B cell (primary cell): ENCODE results near the gene CDHR3. TPM values are rescaled to one million over a fixed set of nuclear protein-coding genes. Genes with fewer than 3 reads are reported as not detected.

Source experiments
- ATAC-seq: fragments of 200-7000 bp; cut with Tn5 transposase; one replicate; pipeline ENCODE4 v1.10.0; 2021; ENCODE audit warnings: low read depth, mild to moderate bottlenecking, moderate number of reproducible peaks, moderate library complexity
- CTCF ChIA-PET: fragments of 350-600 bp; sonication (Branson Sonifier 250); formaldehyde crosslinking; loops from one replicate; lab custom pipeline; 2021; ENCODE audit warnings: antibody characterized with exemption, inconsistent platforms; lab: Charles Lee
- POLR2A ChIA-PET: fragments of 350-600 bp; sonication (Branson Sonifier 250); formaldehyde crosslinking; loops from one replicate; lab custom pipeline; 2021; ENCODE audit warnings: antibody characterized with exemption; lab: Charles Lee
- DNase-seq: peaks from one replicate; pipeline ENCODE4 v3.0.0; 2013
- H2AFZ ChIP-seq: 2 replicates; pipeline ENCODE4 v1.6.1; 2012; ENCODE audit warnings: mild to moderate bottlenecking, low read depth, low read length; ENCODE audit not compliant: insufficient read depth, poor library complexity, severe bottlenecking
- H3K27ac ChIP-seq, 2 donors: 1 replicate in 1 of 2; 2 replicates in 1 of 2; pipeline ENCODE4 v1.5.1; 2012 to 2013; ENCODE audit warnings: low read length in 2 of 2, mild to moderate bottlenecking in 2 of 2, moderate library complexity in 1 of 2
- H3K27me3 ChIP-seq, 4 experiments: fragments of 200-600 bp in 1 of 4; sonication (generic) in 1 of 4; replicated peaks in 1 of 4; 1 replicate in 2 of 4; 2 replicates in 2 of 4; pipeline versions ENCODE4 v1.6.1 to v1.7.0; 2013 to 2016; ENCODE audit warnings: low read length in 3 of 4, mild to moderate bottlenecking in 2 of 4, mixed read lengths in 1 of 4, moderate library complexity in 1 of 4; ENCODE audit not compliant: insufficient read depth in 4 of 4, control insufficient read depth in 3 of 4; ENCODE audit errors: control extremely low read depth in 1 of 4
- H3K36me3 ChIP-seq, 2 experiments: replicated peaks in 1 of 2; 1 replicate in 1 of 2; 2 replicates in 1 of 2; pipeline versions ENCODE4 v1.6.1 to v1.7.1; 2013; ENCODE audit warnings: low read length in 1 of 2; ENCODE audit not compliant: insufficient read depth in 2 of 2, control insufficient read depth in 1 of 2; ENCODE audit errors: control extremely low read depth in 1 of 2, extremely low read depth in 1 of 2
- H3K4me1 ChIP-seq, 2 donors: fragments of 200-600 bp in 1 of 2; sonication (generic) in 1 of 2; 1 replicate in 1 of 2; 2 replicates in 1 of 2; pipeline versions ENCODE4 v1.5.1 to v1.6.1; 2013 to 2017; ENCODE audit warnings: low read length in 2 of 2; ENCODE audit not compliant: control insufficient read depth in 2 of 2, insufficient read depth in 2 of 2
- H3K4me2 ChIP-seq: replicated peaks from 2 replicates; pipeline ENCODE3; 2012; ENCODE audit warnings: mild to moderate bottlenecking, low read depth, low read length; ENCODE audit not compliant: poor library complexity, severe bottlenecking
- H3K4me3 ChIP-seq, 5 experiments: fragments of 200-600 bp in 1 of 5; sonication (generic) in 1 of 5; 1 replicate in 3 of 5; 2 replicates in 2 of 5; pipeline versions ENCODE4 v1.5.1 to v1.7.0; 2011 to 2016; ENCODE audit warnings: low read length in 4 of 5, mild to moderate bottlenecking in 4 of 5, low read depth in 2 of 5, control low read depth in 1 of 5, moderate library complexity in 1 of 5; ENCODE audit not compliant: insufficient read depth in 1 of 5; ENCODE audit errors: control extremely low read depth in 1 of 5, extremely low read depth in 1 of 5
- H3K79me2 ChIP-seq: fragments of 200-600 bp; sonication (generic); one replicate; pipeline ENCODE4 v1.6.0; 2016; ENCODE audit warnings: low read length; ENCODE audit not compliant: control insufficient read depth, insufficient read depth
- H3K9ac ChIP-seq: fragments of 200-600 bp; sonication (generic); 2 replicates; pipeline ENCODE4 v1.6.1; 2017; ENCODE audit warnings: mild to moderate bottlenecking, low read length, moderate library complexity
- H3K9me3 ChIP-seq, 3 donors: one replicate each; pipeline versions ENCODE4 v1.6.1 to v1.7.1; 2013; ENCODE audit warnings: low read length in 2 of 3; ENCODE audit not compliant: control insufficient read depth in 2 of 3, insufficient read depth in 1 of 3; ENCODE audit errors: control extremely low read depth in 1 of 3
- H4K20me1 ChIP-seq: 2 replicates; pipeline ENCODE4 v1.6.0; 2012; ENCODE audit warnings: mild to moderate bottlenecking, low read length; ENCODE audit not compliant: insufficient read depth, control insufficient read depth, poor library complexity, severe bottlenecking
- H3K27ac Mint-ChIP-seq: one replicate; pipeline ENCODE4 v1.8.0; 2021; ENCODE audit warnings: mixed read lengths
- H3K27me3 Mint-ChIP-seq: one replicate; pipeline ENCODE4 v1.8.0; 2021; ENCODE audit warnings: mixed read lengths
- H3K4me1 Mint-ChIP-seq: one replicate; pipeline ENCODE4 v1.8.0; 2021; ENCODE audit warnings: mixed read lengths
- H3K4me3 Mint-ChIP-seq: one replicate; pipeline ENCODE4 v1.8.0; 2021; ENCODE audit warnings: mixed read lengths
- H3K9me3 Mint-ChIP-seq: one replicate; pipeline ENCODE4 v1.8.0; 2022; ENCODE audit warnings: mixed read lengths; ENCODE audit not compliant: insufficient read depth
- EZH2 ChIP-seq: IDR thresholded peaks from 2 replicates; pipeline ENCODE4 v1.6.1; 2012; ENCODE audit warnings: borderline replicate concordance, low read depth, mild to moderate bottlenecking, moderate library complexity, low read length; ENCODE audit not compliant: insufficient read depth, poor library complexity, severe bottlenecking
- WGBS: methylation state at CpG from one replicate; pipeline ENCODE4 v1.1.5; 2013; ENCODE audit warnings: missing lambda C conversion rate; ENCODE audit not compliant: insufficient coverage; 5-methylcytosine and 5-hydroxymethylcytosine counted together
- intact Hi-C: fragments of 100-400 bp; cut with micrococcal nuclease; formaldehyde crosslinking; loops from one replicate; pipeline ENCODE4 v1.10.0; 2022
- polyA plus RNA-seq: library from polyadenylated mRNA; depleted of rRNA; stranded (reverse); fragments of >200 nt; gene quantifications from 2 replicates; pipeline ENCODE4 v1.2.3, GENCODE V29; 2012
- total RNA-seq, 2 donors: library from RNA; stranded (reverse); fragments of 120-200 nt in 1 of 2; gene quantifications; 1 replicate in 1 of 2; 2 replicates in 1 of 2; pipeline versions ENCODE4 v1.2.3 to v1.2.4, GENCODE V29; 2013 to 2022
- TF ChIP-seq, protein P1 (sequence below): fragments of 200-600 bp; IDR thresholded peaks from one replicate; pipeline ENCODE4 v1.8.0; 2022; ENCODE audit warnings: antibody characterized with exemption, mild to moderate bottlenecking

Gene CDHR3
- total and polyA plus RNA-seq, 2 donors (not counting 1 experiment from before 2014, with no cell fraction given): 0.34 to 2.6 TPM

DNA sequence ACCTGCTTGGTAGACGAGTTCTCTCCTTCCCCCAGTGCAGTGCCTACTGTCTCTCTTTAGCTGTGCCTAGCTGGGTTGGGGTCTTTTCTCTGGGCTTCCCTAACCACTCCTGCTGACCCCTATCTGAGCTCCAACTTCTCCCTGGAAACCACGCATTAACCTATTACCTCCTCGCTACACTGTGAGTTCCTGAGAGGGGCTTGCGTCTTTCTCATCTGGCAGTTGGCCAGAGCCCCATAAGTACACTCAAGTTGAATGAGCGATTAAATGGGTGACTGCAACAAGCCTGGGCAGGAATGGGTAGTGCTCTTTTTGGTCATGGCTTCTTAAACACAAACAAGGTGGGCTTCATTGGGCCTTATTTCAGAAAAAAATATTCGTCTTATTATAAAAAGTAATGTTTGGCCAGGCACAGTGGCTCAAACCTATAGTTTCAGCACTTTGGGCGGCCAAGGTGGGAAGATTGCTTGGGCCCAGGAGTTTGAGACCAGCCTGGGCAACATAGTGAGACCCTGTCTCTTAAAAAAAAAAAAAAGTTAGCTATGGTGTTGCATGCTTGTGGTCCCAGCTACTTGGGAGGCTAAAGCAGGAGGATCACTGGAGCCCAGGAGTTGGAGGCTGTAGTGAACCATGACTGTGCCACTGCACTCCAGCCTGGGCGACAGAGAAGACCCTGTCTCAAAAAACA, 107.6 kb downstream of the CDHR3 start:
- Histone ChIP-seq H2AFZ (peak overlapping the region; percentile 39), H3K79me2 (peaks cover 7% of the 10 kb centered on the region), H3K36me3 (no peaks in the 10 kb centered on the region), H3K9ac (peak overlapping the region; percentile 58), H3K4me3 (peak overlapping the region in 4 of 5 experiments; percentile 33 to 66 (median 45)), H3K4me1 (peaks cover 90 to 100% of the 10 kb centered on the region in 2 donors), H3K4me2 (peak overlapping the region; percentile 77), H4K20me1 (no peaks in the 10 kb centered on the region), H3K9me3 (no peaks in the 10 kb centered on the region), H3K27ac (peak overlapping the region; percentile 95 to 97), H3K27me3 (no peaks in the 10 kb centered on the region)
- Mint-ChIP-seq H3K9me3 (no peaks in the 10 kb centered on the region), H3K27me3 (no peaks in the 10 kb centered on the region), H3K27ac (peak overlapping the region; percentile 99), H3K4me1 (peaks cover 91% of the 10 kb centered on the region), H3K4me3 (peak overlapping the region; percentile 85)
- TF ChIP-seq, protein P1, sequence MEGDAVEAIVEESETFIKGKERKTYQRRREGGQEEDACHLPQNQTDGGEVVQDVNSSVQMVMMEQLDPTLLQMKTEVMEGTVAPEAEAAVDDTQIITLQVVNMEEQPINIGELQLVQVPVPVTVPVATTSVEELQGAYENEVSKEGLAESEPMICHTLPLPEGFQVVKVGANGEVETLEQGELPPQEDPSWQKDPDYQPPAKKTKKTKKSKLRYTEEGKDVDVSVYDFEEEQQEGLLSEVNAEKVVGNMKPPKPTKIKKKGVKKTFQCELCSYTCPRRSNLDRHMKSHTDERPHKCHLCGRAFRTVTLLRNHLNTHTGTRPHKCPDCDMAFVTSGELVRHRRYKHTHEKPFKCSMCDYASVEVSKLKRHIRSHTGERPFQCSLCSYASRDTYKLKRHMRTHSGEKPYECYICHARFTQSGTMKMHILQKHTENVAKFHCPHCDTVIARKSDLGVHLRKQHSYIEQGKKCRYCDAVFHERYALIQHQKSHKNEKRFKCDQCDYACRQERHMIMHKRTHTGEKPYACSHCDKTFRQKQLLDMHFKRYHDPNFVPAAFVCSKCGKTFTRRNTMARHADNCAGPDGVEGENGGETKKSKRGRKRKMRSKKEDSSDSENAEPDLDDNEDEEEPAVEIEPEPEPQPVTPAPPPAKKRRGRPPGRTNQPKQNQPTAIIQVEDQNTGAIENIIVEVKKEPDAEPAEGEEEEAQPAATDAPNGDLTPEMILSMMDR: no peak
- no peak for TF ChIP-seq EZH2
- DNase-seq: no peak
- ChIA-PET POLR2A (interaction anchor here (1.8 to 6.2 kb wide), 5 partner anchors 11 to 40 kb away, joined by 6 to 148 read pairs (median 9); partner anchors contain the start of gene SYPL1), CTCF (interaction anchor here (1.3 to 7.5 kb wide), 8 partner anchors 10 to 84 kb away, joined by 3 to 147 read pairs (median 54); partner anchors contain the start of gene SYPL1)
- 51% methylated on average over 4 of the region's 8 CpGs for WGBS
- ATAC-seq: no peak
- intact Hi-C loops: loop anchor here (1.0 to 10.0 kb wide), 6 partner anchors 12 to 1126 kb away; partner anchors contain the start of genes NAMPT and SYPL1
